Right atrium auricular region (tissue), 2 donors: ENCODE measurements around the gene MEF2D. TPM values are rescaled to one million over a fixed set of nuclear protein-coding genes. Genes with fewer than 3 reads are reported as not detected.
A peak's percentile ranks its signal among the peaks of the same experiment; 100 is the strongest.

Experiments used
- DNase-seq: peaks from one replicate; pipeline ENCODE4 v3.0.0-alpha.2; 2019; ENCODE audit warnings: low spot score
- H3K27ac ChIP-seq, 2 donors: fragments of 200-600 bp; sonication (generic); 1 replicate in 1 of 2; 2 replicates in 1 of 2; pipeline ENCODE4 v1.5.1; 2016 to 2019
- H3K27me3 ChIP-seq, 2 donors: fragments of 200-600 bp; sonication (generic); one replicate each; pipeline versions ENCODE4 v1.5.1 to v1.6.0; 2017 to 2019
- H3K36me3 ChIP-seq: fragments of 200-600 bp; sonication (generic); one replicate; pipeline ENCODE4 v1.5.1; 2016
- H3K4me1 ChIP-seq, 2 donors: fragments of 200-600 bp; sonication (generic); one replicate each; pipeline versions ENCODE4 v1.5.1 to v1.6.0; 2017 to 2019
- H3K4me3 ChIP-seq, 2 donors: fragments of 200-600 bp; sonication (generic); 1 replicate in 1 of 2; 2 replicates in 1 of 2; pipeline ENCODE4 v1.5.1; 2017 to 2019; ENCODE audit warnings: mild to moderate bottlenecking in 1 of 2, moderate library complexity in 1 of 2
- H3K9me3 ChIP-seq, 2 donors: fragments of 200-600 bp; sonication (generic); one replicate each; pipeline ENCODE4 v1.5.1; 2019
- total RNA-seq, 2 donors: library from RNA; depleted of rRNA; stranded (reverse); fragments of >200 nt; gene quantifications; one replicate each; pipeline ENCODE4 v1.1.0, GENCODE V29; 2016
- TF ChIP-seq, protein P1 (sequence below), 2 donors: fragments of 200-600 bp; sonication (generic); IDR thresholded peaks; one replicate each; pipeline ENCODE4 v1.5.1; 2019; ENCODE audit warnings: antibody characterized with exemption in 2 of 2

The MEF2D gene
- total RNA-seq, 2 donors from 2014 or later = 80.1 to 104 TPM

DNA sequence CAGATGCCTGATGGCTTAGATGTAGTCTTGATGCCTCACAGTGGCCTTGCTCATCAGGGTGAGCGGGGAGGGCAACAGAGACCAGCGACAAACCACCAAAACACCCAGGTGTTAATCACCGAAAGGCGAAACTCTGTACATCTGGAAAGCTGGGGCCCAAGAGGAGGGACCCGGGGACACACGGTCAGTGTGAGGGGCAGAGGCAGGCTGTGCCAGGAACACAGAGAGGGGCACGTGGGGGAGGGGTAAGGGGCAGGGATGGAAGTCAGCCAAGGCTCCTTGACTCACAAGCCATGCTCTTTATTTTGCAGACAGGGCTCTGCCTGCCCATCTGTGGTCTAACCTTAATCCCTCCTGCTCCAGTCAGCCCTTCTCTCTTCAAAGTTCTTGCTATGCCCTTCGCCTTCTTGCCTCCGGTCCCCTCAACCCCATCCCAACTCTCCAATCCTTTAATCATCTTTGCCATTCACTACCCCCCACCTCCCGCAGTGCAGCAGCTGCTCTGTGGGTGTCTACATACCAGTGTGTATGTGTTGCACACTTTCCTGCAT is 4.3 kb downstream of the MEF2D start:
- DNase-seq = no peak
- TF ChIP-seq, protein P1, sequence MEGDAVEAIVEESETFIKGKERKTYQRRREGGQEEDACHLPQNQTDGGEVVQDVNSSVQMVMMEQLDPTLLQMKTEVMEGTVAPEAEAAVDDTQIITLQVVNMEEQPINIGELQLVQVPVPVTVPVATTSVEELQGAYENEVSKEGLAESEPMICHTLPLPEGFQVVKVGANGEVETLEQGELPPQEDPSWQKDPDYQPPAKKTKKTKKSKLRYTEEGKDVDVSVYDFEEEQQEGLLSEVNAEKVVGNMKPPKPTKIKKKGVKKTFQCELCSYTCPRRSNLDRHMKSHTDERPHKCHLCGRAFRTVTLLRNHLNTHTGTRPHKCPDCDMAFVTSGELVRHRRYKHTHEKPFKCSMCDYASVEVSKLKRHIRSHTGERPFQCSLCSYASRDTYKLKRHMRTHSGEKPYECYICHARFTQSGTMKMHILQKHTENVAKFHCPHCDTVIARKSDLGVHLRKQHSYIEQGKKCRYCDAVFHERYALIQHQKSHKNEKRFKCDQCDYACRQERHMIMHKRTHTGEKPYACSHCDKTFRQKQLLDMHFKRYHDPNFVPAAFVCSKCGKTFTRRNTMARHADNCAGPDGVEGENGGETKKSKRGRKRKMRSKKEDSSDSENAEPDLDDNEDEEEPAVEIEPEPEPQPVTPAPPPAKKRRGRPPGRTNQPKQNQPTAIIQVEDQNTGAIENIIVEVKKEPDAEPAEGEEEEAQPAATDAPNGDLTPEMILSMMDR (IDR thresholded peaks at IDR 0.05) = no peak
- no peaks in the 10 kb centered on the region for H3K27me3 ChIP-seq
- no peaks in the 10 kb centered on the region for H3K9me3 ChIP-seq
- H3K4me3 ChIP-seq = peak overlapping the region in 1 of 2 donors; percentile 74
- H3K4me1 ChIP-seq = peaks cover 12 to 71% of the 10 kb centered on the region in 2 donors
- no peaks in the 10 kb centered on the region for H3K36me3 ChIP-seq
- H3K27ac ChIP-seq = peak overlapping the region; percentile 100

- Histone ChIP-seq H3K27ac (peak overlapping the region; percentile 100), H3K9me3 (no peaks in the 10 kb centered on the region), H3K4me1 (peaks cover 15 to 79% of the 10 kb centered on the region in 2 donors), H3K27me3 (no peaks in the 10 kb centered on the region), H3K36me3 (no peaks in the 10 kb centered on the region), H3K4me3 (peak overlapping the region in 1 of 2 donors; percentile 74)
- TF ChIP-seq, protein P1 (IDR thresholded peaks at IDR 0.05) = no peak
- no peak for DNase-seq
These were observed 5.0 kb downstream of the MEF2D start for GRCh38 chr1:156495401-156496140.

DNA sequence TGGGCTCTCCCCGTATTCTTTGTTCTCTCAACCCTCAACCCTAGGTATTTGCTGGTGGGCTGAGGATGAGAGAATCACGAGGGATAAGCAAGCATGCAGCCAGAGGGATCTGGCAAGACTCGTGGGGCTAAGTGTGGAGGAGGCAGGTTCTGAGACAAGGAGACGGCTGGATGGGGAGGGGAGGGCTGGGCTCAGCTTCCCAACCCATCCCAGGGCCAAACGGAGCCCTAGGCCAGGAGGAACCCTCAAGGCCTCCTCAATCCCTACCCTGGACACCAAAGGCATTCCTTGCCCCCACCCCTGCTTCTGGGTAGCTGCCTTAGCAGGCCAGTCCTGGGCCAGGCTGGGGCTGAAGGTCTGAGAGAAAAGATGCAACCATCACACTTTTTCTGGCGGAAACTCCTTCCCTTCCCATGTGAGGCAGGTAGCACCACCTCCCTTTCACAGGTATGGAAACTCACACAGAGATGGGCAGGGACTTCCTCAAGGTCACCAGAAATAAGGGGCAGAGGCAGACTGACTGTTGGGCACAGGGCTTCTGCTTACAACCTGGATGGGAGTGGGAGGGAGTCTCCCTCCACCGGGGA is 6.2 kb downstream of the MEF2D start:
- Histone ChIP-seq H3K4me3 (no peak overlapping the region), H3K4me1 (peaks cover 15 to 90% of the 10 kb centered on the region in 2 donors), H3K9me3 (no peaks in the 10 kb centered on the region), H3K27ac (peak overlapping the region; percentile 97 to 100), H3K36me3 (no peaks in the 10 kb centered on the region), H3K27me3 (no peaks in the 10 kb centered on the region)
- DNase-seq = no peak
- TF ChIP-seq, protein P1 (IDR thresholded peaks at IDR 0.05) = no peak

DNA sequence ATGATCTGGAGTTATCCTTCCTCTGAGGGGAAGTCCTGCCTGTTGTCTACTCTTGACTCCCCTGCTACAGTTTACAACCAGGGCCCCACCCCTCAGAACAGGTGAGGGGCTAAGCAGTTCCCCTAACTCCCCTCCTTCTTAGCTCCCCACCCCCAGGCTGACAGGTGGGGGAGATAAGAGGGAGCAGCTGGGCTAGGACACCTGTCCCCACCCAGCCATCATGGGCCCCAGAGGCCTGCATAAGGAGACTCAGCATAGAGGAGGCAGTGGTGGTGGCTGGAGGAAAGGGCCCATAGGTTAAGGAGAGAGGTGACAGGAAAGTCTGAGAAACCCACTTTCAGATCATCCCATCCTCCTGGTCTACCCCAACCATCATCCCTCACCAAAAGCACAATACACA is 6.8 kb downstream of the MEF2D start:
- no peaks in the 10 kb centered on the region for H3K36me3 ChIP-seq
- no peaks in the 10 kb centered on the region for H3K27me3 ChIP-seq
- H3K27ac ChIP-seq = peak overlapping the region; percentile 97 to 100
- DNase-seq = no peak
- TF ChIP-seq, protein P1 (IDR thresholded peaks at IDR 0.05) = no peak
- H3K4me3 ChIP-seq = peak overlapping the region in 1 of 2 donors; percentile 2
- no peaks in the 10 kb centered on the region for H3K9me3 ChIP-seq
- peaks cover 15 to 97% of the 10 kb centered on the region in 2 donors for H3K4me1 ChIP-seq

DNA sequence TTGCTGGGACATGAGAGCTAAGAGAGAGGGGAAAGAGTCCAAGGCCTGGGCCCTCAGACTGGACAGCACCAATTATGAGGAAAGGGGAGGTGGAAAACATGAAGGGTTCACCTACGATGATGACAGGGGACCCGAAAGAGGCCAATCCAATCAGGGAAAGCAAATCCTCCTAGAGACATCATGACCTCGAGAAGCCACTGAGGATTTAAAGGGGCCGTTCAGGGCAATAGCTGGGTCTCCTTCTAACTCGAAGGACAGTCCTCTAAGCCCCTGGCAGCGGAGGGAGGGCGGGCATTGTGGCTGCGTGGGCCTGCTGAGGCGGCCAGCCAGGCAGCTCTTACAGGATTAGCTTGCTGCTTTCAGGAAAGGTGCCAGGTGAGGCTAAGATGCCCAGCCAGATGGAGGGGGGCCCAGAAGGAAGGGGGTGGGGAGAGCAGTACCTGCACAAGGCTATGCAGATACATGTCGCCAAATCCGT is 7.4 kb downstream of the MEF2D start:
- H3K27ac ChIP-seq = peak overlapping the region; percentile 97 to 100
- H3K4me1 ChIP-seq = peaks cover 15 to 97% of the 10 kb centered on the region in 2 donors
- H3K4me3 ChIP-seq = peak overlapping the region; percentile 2 to 13
- TF ChIP-seq, protein P1 (IDR thresholded peaks at IDR 0.05) = no peak
- no peaks in the 10 kb centered on the region for H3K9me3 ChIP-seq
- DNase-seq = no peak
- H3K36me3 ChIP-seq = peaks cover 3% of the 10 kb centered on the region
- H3K27me3 ChIP-seq = no peaks in the 10 kb centered on the region
